ENCODE results near the gene ZNF429.
A peak's percentile ranks its signal among the peaks of the same experiment; 100 is the strongest.

Gene ZNF429

DNA sequence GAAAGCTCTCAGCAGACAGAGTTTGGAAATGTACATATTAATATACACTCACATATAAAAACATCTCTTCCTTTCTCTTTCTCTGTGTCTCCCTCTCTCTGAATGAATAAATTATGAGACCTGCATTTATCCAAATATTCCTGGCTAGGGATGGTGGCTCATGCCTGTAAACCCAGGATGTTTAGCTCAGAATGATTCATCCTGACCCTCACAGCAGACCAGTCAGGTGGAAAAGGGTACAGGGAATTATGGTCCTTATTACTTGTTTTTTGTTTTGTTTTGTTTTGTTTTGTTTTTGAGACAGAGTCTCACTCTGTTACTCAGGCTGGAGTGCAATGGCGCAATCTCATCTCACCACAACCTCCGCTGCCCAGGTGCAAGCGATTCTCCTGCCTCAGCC, 71.1 kb downstream of the ZNF429 start:
- TF ChIP-seq, protein P1, sequence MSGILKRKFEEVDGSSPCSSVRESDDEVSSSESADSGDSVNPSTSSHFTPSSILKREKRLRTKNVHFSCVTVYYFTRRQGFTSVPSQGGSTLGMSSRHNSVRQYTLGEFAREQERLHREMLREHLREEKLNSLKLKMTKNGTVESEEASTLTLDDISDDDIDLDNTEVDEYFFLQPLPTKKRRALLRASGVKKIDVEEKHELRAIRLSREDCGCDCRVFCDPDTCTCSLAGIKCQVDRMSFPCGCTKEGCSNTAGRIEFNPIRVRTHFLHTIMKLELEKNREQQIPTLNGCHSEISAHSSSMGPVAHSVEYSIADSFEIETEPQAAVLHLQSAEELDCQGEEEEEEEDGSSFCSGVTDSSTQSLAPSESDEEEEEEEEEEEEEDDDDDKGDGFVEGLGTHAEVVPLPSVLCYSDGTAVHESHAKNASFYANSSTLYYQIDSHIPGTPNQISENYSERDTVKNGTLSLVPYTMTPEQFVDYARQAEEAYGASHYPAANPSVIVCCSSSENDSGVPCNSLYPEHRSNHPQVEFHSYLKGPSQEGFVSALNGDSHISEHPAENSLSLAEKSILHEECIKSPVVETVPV (CRISPR knock-in tag; IDR thresholded peaks at IDR 0.05): no peak
- TF ChIP-seq ZC3H10 (CRISPR knock-in tag; IDR thresholded peaks at IDR 0.05) (no peak), TCF4 (CRISPR knock-in tag; IDR thresholded peaks at IDR 0.05; ENCODE audit: borderline replicate concordance) (no peak), OSR1 (CRISPR knock-in tag; IDR thresholded peaks at IDR 0.05) (no peak), ZNF70 (CRISPR knock-in tag; IDR thresholded peaks at IDR 0.05) (no peak), CSDC2 (CRISPR knock-in tag; IDR thresholded peaks at IDR 0.05) (no peak), ZFP3 (CRISPR knock-in tag; IDR thresholded peaks at IDR 0.05) (no peak)
- no peak for ATAC-seq

- ATAC-seq: no peak
- TF ChIP-seq SNAI2 (CRISPR knock-in tag; IDR thresholded peaks at IDR 0.05) (no peak), ESRRG (CRISPR knock-in tag; IDR thresholded peaks at IDR 0.05) (no peak), TOX (CRISPR knock-in tag; IDR thresholded peaks at IDR 0.05; ENCODE audit: borderline replicate concordance) (no peak), ZNF565 (CRISPR knock-in tag; conservative IDR thresholded peaks at IDR 0.05; ENCODE audit: low read depth) (no peak), BACH2 (CRISPR knock-in tag; IDR thresholded peaks at IDR 0.05; ENCODE audit: borderline replicate concordance) (no peak), TCF4 (CRISPR knock-in tag; IDR thresholded peaks at IDR 0.05; ENCODE audit: borderline replicate concordance) (no peak), RARB (CRISPR knock-in tag; IDR thresholded peaks at IDR 0.05) (no peak)
- TF ChIP-seq, protein P2, sequence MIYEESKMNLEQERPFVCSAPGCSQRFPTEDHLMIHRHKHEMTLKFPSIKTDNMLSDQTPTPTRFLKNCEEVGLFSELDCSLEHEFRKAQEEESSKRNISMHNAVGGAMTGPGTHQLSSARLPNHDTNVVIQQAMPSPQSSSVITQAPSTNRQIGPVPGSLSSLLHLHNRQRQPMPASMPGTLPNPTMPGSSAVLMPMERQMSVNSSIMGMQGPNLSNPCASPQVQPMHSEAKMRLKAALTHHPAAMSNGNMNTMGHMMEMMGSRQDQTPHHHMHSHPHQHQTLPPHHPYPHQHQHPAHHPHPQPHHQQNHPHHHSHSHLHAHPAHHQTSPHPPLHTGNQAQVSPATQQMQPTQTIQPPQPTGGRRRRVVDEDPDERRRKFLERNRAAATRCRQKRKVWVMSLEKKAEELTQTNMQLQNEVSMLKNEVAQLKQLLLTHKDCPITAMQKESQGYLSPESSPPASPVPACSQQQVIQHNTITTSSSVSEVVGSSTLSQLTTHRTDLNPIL (CRISPR knock-in tag; IDR thresholded peaks at IDR 0.05; ENCODE audit: low read depth): no peak
These were observed 74.7 kb downstream of the ZNF429 start for GRCh38 chr19:21580101-21580500.

DNA sequence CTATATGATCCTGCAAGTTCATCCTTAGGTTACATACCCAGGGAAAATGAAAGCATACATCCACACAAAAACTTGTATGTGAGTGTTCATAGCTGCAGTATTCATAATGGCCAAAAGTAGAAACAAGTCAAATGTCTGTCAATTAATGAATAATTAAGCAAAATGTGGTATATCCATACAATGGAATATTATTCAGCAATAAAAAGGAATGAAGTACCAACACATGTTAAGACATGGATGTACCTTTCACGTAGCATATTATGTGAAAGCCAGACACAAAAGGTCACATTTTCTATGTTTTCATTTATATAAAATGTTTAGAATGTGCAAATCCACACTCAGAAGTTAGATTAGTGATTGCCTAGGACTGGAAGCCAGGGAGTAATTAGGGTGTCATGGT, 75.4 kb downstream of the ZNF429 start:
- ATAC-seq: no peak
- TF ChIP-seq POU6F1 (CRISPR knock-in tag; IDR thresholded peaks at IDR 0.05; ENCODE audit: borderline replicate concordance, low read depth) (no peak), CSDC2 (CRISPR knock-in tag; IDR thresholded peaks at IDR 0.05) (no peak), OSR1 (CRISPR knock-in tag; IDR thresholded peaks at IDR 0.05) (no peak), ISL1 (CRISPR knock-in tag; IDR thresholded peaks at IDR 0.05) (no peak), ZNF8 (CRISPR knock-in tag; IDR thresholded peaks at IDR 0.05) (peak; percentile 91), ZFP3 (CRISPR knock-in tag; IDR thresholded peaks at IDR 0.05) (no peak), ARNTL (CRISPR knock-in tag; IDR thresholded peaks at IDR 0.05; ENCODE audit: borderline replicate concordance, low read depth) (no peak), PPARA (CRISPR knock-in tag; IDR thresholded peaks at IDR 0.05; ENCODE audit: borderline replicate concordance) (no peak)
- TF ChIP-seq, protein P2 (CRISPR knock-in tag; IDR thresholded peaks at IDR 0.05; ENCODE audit: low read depth): no peak

DNA sequence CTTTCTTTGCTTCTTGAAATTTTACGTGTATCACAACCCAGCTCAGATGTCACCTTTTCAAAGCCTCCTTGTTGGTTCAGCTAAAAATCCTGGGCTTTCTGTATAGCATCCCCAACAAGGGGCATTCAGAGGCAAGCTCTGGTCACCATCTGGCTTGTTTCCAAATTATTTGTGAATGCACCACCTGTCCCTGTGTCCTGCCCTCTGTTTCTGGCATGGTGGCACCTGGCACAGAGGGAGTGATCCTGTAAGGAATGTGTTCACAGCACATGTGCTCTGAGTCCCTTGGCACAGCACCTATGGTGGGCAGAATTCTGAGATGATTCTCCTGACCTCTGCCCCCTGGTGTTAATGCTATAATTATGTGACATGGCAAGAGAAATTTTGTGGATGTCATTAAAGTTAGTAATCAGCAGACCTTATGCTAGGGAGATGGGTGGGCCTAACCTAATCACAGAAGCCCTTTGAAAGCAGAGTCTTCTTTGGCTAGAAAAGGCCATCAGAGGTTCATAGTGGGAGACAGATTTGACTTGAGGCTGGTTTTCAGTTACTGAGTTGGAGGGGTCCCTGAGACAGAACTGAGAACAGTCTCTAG, 76.3 kb downstream of the ZNF429 start:
- ATAC-seq: no peak
- TF ChIP-seq RARB (CRISPR knock-in tag; IDR thresholded peaks at IDR 0.05): no peak
- TF ChIP-seq ARNTL (CRISPR knock-in tag; IDR thresholded peaks at IDR 0.05; ENCODE audit: borderline replicate concordance, low read depth): no peak
- TF ChIP-seq, protein P3, sequence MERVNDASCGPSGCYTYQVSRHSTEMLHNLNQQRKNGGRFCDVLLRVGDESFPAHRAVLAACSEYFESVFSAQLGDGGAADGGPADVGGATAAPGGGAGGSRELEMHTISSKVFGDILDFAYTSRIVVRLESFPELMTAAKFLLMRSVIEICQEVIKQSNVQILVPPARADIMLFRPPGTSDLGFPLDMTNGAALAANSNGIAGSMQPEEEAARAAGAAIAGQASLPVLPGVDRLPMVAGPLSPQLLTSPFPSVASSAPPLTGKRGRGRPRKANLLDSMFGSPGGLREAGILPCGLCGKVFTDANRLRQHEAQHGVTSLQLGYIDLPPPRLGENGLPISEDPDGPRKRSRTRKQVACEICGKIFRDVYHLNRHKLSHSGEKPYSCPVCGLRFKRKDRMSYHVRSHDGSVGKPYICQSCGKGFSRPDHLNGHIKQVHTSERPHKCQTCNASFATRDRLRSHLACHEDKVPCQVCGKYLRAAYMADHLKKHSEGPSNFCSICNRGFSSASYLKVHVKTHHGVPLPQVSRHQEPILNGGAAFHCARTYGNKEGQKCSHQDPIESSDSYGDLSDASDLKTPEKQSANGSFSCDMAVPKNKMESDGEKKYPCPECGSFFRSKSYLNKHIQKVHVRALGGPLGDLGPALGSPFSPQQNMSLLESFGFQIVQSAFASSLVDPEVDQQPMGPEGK (CRISPR knock-in tag; IDR thresholded peaks at IDR 0.05; ENCODE audit: borderline replicate concordance): no peak
- no peak for TF ChIP-seq GLIS3 (CRISPR knock-in tag; IDR thresholded peaks at IDR 0.05)
- no peak for TF ChIP-seq TCF4 (CRISPR knock-in tag; IDR thresholded peaks at IDR 0.05; ENCODE audit: borderline replicate concordance)
- TF ChIP-seq, protein P1 (CRISPR knock-in tag; IDR thresholded peaks at IDR 0.05): no peak
- TF ChIP-seq, protein P4, sequence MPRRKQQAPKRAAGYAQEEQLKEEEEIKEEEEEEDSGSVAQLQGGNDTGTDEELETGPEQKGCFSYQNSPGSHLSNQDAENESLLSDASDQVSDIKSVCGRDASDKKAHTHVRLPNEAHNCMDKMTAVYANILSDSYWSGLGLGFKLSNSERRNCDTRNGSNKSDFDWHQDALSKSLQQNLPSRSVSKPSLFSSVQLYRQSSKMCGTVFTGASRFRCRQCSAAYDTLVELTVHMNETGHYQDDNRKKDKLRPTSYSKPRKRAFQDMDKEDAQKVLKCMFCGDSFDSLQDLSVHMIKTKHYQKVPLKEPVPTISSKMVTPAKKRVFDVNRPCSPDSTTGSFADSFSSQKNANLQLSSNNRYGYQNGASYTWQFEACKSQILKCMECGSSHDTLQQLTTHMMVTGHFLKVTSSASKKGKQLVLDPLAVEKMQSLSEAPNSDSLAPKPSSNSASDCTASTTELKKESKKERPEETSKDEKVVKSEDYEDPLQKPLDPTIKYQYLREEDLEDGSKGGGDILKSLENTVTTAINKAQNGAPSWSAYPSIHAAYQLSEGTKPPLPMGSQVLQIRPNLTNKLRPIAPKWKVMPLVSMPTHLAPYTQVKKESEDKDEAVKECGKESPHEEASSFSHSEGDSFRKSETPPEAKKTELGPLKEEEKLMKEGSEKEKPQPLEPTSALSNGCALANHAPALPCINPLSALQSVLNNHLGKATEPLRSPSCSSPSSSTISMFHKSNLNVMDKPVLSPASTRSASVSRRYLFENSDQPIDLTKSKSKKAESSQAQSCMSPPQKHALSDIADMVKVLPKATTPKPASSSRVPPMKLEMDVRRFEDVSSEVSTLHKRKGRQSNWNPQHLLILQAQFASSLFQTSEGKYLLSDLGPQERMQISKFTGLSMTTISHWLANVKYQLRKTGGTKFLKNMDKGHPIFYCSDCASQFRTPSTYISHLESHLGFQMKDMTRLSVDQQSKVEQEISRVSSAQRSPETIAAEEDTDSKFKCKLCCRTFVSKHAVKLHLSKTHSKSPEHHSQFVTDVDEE (CRISPR knock-in tag; IDR thresholded peaks at IDR 0.05): no peak
- TF ChIP-seq ZFP3 (CRISPR knock-in tag; IDR thresholded peaks at IDR 0.05): no peak
- no peak for TF ChIP-seq ZNF8 (CRISPR knock-in tag; IDR thresholded peaks at IDR 0.05)
- TF ChIP-seq PPARA (CRISPR knock-in tag; IDR thresholded peaks at IDR 0.05; ENCODE audit: borderline replicate concordance): no peak
- no peak for TF ChIP-seq ZNF70 (CRISPR knock-in tag; IDR thresholded peaks at IDR 0.05)
- no peak for TF ChIP-seq CSDC2 (CRISPR knock-in tag; IDR thresholded peaks at IDR 0.05)
- TF ChIP-seq BACH2 (CRISPR knock-in tag; IDR thresholded peaks at IDR 0.05; ENCODE audit: borderline replicate concordance): no peak
- TF ChIP-seq ESRRG (CRISPR knock-in tag; IDR thresholded peaks at IDR 0.05): no peak
